HG03045 (cell line): ENCODE measurements around the gene CTNND1.
A peak's percentile ranks its signal among the peaks of the same experiment; 100 is the strongest.
"Not testable (repeated sequence)": the region's sequence is repeated elsewhere in the genome, so short reads cannot be mapped to it uniquely, and the experiment has no call there.

Source experiments
- ATAC-seq: cut with Tn5 transposase; IDR thresholded peaks from one replicate; pipeline ENCODE4 v1.9.1; 2021; ENCODE audit warnings: mild to moderate bottlenecking, moderate library complexity; ENCODE audit not compliant: unreplicated experiment

Gene CTNND1

DNA sequence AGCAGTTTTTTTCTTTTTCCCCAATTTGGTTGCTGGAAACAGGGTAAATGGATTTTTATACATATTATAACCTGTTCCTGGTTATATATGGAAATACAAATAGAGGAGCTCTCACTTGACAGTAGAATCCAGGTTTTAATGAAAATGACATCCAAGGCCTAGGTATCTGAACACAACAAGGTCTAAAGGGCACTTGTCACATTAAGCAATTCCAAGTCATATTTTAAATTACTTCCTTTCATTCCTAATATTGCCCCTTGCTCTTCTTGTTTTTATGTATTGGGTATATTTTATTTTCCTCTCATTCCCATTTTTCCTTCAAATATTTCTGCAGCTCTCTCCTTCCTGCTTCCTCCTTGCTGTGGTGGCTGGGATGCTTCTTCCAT lies 27.1 kb downstream of the CTNND1 start:
- ATAC-seq: no peak

DNA sequence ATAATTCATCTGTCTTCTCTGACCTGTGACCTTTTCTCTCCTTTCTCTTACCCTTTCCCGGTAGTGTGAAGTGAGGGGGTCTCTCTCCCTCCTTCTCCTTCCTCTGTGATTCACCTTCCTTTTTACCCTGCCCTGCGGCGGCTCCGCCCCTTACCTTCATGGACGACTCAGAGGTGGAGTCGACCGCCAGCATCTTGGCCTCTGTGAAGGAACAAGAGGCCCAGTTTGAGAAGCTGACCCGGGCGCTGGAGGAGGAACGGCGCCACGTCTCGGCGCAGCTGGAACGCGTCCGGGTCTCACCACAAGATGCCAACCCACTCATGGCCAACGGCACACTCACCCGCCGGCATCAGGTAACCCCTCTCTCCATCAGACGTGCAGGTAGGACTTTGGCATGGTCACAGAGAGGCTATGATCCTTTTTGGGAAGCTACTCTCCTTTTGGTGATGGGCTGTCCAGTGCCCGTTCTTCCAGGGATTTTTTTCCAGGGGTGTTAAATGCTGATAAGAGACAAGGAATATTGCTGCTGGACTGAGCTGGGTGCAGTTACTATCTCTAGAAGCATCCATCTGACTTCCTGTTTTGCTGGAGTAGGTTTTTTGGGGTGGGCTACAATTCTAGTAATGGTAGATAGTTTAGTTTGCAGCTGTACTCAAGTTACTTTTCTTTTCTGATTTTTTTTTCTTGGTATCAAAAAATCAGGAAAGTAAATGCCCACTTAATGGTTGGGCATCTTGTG lies 29.9 kb downstream of the CTNND1 start:
- ATAC-seq: no peak

DNA sequence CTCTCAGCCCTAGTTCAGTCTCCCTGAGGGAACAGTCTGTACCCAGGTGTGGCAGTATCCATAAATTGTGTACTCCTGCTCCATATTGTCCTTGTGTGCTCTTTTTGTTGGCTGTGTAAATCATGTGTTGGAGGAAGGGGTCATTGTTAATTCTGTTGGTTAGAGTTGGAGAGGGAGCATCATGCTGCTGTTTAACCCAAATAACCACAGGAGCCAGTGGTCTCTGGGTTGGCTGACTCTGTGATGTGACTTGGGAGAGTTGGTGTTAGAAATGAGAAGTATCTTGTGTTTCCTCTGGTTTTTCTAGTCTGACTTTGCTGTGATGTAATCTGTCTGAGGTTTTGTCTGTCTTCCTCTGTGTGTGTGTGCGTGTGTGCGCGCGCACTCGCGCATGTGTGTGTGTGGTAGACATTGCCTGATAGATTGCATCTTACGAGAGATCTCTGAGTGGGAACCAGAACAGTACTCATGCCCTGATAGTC lies 30.5 kb downstream of the CTNND1 start:
- peak; percentile 72 for ATAC-seq

DNA sequence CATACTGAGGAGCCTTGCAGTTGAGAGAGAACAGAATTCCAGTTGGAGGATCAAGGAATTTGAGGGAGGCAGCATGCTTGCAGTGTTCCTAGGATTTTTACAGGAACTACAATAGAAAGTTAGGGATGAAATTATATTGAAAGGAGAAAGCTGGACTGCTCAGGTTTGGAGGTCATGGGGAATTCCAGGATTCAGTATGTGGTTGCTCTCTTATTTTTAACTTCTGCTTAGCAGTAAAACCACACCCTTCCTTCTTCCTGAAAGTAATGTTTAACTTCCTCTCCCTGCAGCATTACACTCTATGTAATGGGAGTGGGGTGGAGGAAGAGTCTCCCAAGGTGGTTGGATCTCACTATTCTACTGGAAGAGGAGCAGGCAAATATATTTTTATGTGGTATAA lies 31.3 kb downstream of the CTNND1 start:
- peak; percentile 24 for ATAC-seq

DNA sequence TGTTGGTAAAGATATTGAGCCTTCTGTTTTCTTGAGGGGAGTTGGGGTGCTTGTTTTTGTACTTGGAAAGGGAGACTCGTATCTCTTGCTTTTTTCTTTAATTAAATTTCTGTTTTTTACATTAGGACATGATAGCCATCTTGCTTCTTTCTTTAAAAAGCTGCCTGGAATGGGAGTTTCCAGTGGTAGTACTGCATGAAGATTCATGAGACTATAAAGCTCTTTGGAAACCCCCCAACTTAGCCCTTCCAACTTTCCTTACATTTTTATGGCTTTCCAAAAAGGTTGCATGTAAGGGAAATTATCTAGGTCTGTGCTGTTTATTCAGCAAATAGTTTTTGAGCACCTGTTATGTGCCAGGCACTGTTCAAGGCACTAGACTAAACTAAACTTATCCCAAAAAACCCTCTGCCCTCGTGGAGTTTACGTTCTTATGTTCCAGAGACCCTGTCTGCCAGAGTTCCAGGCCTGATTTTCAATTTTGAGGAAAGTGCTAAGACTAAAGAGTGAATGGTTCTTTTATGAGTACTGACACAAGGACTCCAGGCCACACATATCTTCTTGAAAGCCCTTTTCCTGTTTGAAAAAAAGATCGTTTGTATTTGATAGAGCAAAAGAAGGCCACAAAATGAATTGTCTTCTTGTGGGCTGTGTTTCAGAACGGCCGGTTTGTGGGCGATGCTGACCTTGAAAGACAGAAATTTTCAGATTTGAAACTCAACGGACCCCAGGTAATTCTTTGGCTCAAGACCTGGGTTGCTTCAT lies 31.9 kb downstream of the CTNND1 start:
- ATAC-seq: no peak

DNA sequence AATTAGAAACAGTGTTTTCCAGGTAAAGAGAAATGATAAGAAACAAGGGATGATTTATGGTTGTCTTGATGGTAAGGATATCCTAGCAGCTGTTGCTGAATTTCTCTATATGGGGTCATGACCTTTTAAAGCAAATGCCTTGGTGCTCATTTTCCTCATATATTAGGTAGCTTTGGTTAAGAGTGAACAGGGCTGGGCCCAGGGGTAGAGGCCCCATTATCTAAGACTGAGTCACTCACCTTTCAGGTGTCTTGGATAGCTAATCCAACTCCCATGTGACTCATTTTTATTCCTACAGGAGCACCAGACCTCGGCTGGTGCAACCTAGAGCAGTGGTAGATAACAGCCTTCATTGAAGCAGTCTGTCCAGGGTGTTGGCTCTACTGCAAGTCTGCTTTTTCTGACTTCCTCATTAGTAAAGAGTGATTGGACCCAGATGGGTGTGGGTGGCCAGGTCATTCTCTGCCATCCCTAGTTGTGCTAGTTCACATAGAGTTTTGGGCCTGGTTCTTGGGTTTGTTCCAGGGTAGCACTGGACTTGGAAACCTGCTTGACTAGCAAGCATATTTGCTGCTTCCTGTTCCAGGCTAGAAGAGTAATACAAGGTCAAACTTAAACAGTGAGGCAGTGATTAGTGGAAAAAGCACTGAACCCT lies 37.4 kb downstream of the CTNND1 start:
- ATAC-seq: no peak

DNA sequence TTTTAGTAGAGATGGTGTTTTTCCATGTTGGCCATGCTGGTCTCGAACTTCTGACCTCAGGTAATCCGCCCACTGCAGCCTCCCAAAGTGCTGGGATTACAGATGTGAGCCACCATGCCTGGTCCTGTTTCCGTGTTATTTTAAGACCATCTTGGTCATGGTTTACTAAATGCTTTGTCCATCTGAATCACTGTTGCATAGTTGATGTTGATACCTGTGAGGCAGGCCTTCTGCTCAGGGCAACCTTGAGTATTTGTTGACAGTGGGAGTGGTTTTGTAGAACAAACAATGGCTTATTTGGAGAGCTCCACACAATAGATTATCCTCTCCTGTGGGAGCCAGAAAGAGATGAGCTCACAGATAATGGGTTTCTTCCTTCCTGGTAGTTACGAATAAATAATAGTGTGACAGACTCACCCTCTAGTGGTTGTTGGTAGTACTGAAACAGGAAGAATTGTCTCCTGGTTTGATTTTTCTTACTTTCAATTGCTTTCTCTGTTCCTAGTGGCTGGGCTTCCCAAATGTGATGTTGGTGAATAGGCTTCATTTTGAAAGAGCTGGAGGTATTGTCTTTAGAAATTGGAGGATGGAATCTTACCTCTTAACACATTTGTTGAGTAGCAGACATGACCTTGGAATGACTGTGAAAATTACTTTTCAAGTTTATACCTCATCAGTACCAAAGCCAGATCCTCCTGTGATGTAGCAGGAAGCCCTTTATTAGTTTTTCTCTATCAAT lies 39.0 kb downstream of the CTNND1 start:
- ATAC-seq: peak; percentile 77

DNA sequence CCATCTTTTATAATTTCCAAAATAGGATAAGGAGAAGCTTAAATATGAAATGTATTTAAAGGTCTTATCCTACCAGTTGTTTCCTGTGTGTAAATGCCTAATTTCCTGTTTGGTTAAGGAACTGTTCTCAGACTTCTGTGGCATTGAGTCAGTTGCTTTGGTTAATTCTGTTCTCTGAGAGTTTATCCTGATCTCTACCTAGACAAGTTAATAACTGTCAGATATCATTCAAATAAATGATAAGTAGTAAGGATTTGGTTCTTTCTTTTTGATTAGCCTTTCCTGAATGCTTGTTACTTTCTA lies 39.5 kb downstream of the CTNND1 start:
- ATAC-seq: no peak

DNA sequence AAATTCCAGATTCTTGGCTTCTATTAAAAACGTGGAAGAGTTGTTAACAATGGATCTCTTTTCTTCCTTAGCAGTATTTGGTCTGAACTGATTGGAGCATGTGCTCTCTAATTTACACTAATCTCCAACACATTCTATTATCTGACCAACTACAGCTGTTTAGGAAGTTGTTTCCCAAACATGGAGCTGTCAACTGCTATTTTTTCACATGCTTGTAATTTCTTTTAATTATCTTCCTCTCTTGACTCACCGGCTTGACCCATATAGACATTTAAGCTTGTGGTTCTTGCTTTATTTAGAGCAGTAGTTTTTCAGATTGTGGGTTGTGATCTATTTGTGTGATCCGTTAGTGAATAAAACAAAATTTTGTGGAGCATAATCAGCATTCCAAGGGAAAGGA lies 40.8 kb downstream of the CTNND1 start:
- ATAC-seq: no peak

DNA sequence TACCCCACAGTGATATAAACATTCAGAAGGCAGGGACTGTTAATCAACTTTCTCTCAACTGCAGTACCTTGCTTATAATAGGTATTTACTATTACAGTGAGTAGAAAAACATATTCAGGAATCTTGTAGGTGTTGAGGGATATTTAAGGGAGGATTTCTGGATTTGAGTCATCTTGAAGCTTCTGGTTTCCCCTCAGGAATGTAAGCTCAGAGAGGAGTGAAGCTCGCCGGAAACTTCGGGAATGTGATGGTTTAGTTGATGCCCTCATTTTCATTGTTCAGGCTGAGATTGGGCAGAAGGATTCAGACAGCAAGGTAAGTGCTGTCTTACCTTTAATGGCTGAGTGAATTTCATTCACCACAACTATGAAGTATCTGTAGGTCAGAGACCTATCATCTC lies 42.9 kb downstream of the CTNND1 start:
- ATAC-seq: no peak

DNA sequence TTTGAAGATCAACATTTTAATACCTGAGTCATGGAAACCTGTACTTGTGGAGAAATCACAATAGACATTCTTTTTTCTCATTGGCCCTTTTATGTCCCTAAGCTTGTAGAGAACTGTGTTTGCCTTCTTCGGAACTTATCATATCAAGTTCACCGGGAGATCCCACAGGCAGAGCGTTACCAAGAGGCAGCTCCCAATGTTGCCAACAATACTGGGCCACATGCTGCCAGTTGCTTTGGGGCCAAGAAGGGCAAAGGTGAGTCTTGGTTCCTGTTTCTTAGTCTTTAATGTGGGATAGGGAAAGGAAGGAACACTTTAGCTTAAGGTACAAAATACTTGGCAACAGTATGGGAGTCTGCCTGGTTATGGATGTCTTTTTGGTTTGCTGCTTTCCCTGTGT lies 44.2 kb downstream of the CTNND1 start:
- no peak for ATAC-seq

DNA sequence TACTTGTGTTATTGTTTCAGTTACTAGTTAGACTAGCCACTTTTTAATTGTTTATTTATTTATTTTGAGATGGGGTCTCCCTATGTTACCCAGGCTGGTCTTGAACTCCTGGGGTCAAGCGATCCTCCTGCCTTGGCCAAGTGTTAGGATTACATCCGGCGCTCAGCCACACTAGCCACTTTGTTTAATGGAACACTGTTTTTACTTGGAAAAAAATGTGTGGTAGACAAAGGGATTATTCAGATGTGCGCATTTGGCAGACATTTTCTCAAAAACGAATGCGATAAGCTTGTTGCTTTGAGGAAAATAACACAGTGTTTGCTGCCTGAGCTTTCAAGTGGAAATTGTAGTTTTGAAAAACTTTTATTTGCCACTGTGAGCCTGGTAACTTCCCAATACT lies 51.0 kb downstream of the CTNND1 start:
- no peak for ATAC-seq

DNA sequence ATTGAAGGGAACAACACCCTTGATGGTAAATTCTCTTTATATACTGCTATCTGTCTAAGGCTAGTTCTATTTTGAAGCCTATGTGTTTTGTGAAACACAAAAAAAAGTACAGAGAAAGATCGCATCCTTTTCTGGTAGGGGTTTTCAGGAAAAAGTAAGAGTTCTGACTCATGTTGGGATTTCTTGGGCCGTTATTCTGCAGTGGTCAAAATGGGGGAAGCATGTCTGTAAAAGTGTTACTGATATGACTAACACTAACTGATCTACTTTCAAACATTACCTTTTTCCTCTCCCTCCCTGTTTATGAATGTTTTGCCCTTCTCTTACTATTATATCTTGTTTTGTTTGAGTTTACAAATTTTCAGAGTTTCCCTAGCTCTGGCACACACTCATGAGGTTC lies 53.9 kb downstream of the CTNND1 start:
- ATAC-seq: peak; percentile 85

DNA sequence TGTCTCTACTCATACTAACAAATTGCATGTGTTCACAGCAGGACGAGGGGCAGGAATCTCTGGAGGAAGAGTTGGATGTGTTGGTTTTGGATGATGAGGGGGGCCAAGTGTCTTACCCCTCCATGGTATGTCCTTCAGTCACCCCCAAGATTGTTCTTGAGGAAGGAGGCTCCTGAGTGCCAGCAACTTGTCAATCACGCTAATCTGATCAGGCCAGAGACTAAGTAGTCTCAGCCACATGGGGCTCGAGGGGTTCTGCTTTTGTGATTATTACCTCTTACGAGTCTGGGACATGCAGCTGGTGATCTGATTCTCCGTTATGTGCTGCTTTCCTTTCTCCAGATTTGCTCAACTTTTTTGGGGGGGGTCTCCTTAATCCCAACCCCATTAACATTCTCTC lies 54.3 kb downstream of the CTNND1 start:
- peak; percentile 32 for ATAC-seq

DNA sequence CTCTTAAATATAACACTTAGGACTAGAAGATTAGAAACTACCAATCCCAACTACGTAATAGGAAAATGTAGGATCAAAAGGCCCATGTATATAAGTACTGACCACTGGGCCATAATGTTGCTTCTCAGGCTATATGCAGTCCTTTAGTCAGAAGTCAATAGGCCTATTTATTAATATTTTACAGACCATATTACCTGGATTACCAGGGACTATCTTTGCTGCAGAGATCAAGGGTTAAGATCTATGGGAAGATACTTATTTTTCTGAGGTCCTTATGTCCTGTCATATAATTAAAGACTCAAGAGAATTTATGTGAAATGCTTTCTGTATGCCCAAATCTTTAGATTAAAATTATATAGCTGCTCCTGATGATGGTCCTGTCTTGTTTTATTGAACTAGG lies 57.2 kb downstream of the CTNND1 start:
- no peak for ATAC-seq

DNA sequence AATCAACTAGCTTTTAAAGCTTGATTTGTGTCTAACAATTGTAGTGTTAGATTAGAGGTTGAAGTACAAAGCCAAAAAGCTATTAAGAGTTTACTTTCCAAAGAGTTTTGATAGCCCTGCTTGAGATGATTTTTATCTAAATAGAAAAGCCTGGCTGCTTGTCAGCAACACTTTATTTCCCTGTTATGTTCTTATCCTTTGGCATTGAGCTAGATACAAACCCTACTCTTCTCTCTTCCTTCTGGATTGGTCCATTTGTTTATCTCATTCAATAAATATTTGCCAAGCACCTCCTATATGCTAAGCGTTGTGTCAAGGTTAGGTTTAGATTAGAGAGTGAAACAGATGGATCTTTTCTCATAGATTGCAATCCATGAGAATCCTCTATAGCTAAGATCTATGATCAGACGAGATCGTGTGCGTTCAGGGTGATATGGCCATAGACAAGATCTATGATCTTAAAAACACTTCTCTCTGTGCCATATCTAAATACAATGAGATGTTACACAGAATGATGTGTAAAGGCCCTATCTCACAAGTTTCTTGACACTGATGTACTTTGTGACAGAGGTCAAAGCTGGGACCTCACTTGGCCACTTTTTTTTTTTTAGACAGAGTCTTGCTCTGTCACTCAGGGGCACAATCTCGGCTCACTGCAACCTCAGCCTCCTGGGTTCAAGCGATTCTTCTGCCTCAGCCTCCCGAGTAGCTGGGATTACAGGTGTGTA lies 57.8 kb downstream of the CTNND1 start:
- no peak for ATAC-seq

DNA sequence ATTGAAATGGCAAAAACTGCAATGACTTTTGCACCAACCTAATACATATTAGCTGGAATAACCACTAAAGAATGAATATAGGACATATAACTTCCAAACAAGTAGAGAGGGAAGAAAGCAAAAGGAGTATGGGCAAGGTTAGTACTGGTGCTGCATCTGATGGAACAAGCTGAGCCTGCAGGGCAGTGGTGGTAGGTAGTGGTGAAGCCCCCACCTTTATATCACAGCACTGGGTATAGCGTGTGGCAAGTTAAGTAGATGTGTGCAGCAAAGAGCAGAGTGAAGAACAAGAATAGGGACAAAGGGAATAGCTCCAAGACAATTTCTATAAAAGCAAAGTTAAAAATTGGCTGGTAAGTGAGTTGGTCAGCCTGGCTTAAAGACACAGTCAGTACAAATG lies 62.3 kb downstream of the CTNND1 start:
- no peak for ATAC-seq

DNA sequence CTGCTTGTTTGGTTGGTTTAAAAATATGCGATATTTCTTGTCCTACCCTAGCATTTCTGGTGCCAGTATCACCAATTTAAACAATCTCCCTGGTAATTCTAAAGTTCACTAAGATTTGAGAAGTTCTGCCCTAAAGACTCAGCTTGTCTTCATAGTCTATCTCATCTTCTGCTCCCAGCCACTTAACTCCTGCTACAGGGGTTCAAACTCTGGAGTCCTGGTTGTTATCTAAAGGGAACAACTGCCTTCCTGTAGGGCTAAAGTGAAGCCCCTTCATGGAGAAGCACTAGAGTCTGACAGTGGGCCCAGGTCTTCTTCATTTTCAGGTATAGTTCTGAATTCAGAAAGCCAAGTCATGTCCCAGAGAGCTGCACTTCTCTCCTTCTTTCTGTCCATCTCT lies 73.2 kb downstream of the CTNND1 start:
- ATAC-seq: no peak

DNA sequence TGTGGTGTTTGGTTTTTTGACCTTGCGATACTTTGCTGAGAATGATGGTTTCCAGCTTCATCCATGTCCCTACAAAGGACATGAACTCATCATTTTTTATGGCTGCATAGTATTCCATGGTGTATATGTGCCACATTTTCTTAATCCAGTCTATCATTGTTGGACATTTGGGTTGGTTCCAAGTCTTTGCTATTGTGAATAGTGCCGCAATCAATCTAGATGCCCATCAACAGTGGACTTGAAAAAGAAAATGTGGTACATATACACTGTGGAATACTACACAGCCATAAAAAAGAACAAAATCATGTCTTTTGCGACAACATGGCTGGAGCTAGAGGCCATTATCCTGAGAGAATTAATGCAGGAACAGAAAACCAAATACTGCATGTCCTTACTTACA lies 77.0 kb downstream of the CTNND1 start:
- not testable (repeated sequence) for ATAC-seq

DNA sequence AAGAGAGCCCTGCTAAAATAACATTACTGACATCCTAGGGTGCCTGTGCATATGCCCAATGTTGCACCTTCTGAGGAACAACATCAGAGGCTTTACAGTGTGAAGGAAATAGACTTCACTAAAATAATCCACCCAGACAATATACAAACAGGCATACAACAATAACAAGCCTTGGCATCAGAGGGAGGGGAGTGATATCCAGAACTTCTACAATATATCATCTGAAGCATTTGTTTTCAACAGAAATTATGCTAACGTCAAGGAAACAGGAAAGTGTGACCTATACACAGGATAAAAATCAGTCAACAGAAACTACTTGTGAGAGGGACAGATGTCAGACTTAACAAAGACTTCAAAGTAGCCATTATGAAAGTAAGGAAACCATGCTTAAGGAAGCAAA lies 81.3 kb downstream of the CTNND1 start:
- ATAC-seq: no peak

DNA sequence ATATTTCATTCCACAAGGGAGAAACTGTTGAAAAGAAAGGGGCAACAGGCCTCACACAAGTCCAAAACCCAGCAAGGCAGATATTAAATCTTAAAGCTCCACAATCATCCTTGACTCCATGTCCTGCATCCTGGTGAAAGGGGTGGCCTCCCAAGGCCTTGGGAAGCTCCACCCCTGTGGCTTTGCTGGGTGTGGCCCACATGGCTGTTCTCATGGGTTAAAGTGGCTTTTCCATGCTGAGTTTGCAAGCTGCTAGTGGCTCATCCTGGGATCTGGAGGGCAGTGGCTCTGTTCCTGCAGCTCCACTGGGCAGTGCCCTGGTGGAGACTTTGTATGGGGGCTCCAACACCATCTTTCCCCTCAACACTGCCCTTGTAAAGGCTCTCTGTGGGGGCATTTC lies 106.4 kb downstream of the CTNND1 start:
- no peak for ATAC-seq
